NCI-H446 (cell line): ENCODE results near the gene AGTPBP1.
"Not testable (repeated sequence)": the region's sequence is repeated elsewhere in the genome, so short reads cannot be mapped to it uniquely, and the experiment has no call there.

Experiments
- DNase-seq, 2 experiments: peaks; one replicate each; lab custom pipeline; 2025; lab: John Stamatoyannopoulos, UW

AGTPBP1 gene, protein sequence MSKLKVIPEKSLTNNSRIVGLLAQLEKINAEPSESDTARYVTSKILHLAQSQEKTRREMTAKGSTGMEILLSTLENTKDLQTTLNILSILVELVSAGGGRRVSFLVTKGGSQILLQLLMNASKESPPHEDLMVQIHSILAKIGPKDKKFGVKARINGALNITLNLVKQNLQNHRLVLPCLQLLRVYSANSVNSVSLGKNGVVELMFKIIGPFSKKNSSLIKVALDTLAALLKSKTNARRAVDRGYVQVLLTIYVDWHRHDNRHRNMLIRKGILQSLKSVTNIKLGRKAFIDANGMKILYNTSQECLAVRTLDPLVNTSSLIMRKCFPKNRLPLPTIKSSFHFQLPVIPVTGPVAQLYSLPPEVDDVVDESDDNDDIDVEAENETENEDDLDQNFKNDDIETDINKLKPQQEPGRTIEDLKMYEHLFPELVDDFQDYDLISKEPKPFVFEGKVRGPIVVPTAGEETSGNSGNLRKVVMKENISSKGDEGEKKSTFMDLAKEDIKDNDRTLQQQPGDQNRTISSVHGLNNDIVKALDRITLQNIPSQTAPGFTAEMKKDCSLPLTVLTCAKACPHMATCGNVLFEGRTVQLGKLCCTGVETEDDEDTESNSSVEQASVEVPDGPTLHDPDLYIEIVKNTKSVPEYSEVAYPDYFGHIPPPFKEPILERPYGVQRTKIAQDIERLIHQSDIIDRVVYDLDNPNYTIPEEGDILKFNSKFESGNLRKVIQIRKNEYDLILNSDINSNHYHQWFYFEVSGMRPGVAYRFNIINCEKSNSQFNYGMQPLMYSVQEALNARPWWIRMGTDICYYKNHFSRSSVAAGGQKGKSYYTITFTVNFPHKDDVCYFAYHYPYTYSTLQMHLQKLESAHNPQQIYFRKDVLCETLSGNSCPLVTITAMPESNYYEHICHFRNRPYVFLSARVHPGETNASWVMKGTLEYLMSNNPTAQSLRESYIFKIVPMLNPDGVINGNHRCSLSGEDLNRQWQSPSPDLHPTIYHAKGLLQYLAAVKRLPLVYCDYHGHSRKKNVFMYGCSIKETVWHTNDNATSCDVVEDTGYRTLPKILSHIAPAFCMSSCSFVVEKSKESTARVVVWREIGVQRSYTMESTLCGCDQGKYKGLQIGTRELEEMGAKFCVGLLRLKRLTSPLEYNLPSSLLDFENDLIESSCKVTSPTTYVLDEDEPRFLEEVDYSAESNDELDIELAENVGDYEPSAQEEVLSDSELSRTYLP

DNA sequence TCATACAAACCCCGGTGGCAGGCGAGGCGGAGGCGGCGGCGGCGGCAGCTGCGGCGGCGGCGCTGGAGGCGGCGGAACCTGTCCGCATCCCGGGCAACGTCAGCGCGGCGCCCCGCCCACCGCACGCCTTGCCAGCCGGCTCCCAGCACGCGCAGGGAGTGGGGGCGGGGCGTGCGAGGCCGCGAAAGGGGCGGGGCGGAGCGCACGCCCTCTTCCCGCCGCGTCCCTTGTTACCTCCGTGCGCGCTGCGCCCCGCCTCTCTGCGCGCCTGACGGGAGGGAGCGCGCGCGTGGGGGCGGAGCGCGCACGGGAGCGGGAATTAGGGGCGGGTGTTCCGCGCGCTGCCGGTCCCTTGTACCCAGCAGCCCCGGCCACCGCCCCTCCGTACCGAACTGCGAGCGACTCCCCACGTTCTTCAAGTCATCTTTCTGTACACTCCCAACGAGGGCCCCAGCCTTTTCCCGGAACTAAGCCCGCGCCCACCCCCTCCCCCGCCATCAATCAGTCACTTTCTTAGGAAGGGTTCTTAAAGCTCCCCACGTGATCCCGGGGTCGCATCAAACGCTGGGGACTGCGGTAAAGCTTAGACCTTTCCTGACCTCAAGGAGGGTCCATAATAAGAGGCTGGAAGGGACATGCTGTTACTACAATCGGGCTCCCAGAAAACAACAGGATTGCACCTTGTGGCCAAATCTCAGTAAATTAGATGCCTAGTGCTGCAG lies at the start of gene AGTPBP1:
TSS of gene AGTPBP1 (minus strand) at position 80 of the 722 bp plus-strand sequence. CDS start 29,421 bp downstream, outside the sequence.
- peak; percentile 61 to 91 for DNase-seq

DNA sequence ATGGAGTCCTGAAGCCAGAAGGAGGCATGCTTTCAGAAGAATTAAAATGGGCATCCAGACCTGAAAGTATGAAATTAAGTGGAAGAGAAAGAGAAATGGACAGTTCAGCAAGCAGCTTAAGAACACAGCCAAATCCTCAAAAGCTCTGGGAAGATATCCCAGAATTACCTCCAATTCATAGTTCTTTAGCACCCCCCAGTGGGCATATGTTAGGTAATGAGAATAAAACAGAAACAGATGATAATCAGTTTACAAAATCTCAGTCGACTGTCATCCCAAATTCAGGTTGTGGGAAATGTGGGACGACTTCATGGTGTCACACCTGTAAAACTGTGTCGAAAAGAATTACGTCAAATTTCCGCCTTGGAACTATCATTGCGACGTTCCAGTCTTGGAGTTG lies 44.4 kb upstream of the AGTPBP1 start:
- not testable (repeated sequence) for DNase-seq

DNA sequence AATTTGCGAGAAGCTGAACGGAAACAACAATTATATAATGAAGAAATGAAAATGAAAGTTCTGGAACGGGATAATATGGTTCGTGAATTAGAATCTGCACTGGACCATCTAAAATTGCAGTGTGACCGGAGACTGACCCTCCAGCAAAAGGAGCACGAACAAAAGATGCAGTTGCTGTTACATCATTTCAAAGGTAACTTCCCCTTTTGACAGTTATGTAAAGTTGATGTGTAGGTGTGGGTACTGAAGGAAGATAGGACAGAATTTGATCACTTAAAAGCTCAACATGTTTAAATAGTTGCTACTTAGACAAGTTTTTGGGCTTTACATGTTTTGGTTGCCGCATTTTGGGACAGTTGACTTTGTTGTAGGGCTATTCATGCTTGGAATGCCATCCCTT lies 32.1 kb upstream of the AGTPBP1 start:
- not testable (repeated sequence) for DNase-seq

DNA sequence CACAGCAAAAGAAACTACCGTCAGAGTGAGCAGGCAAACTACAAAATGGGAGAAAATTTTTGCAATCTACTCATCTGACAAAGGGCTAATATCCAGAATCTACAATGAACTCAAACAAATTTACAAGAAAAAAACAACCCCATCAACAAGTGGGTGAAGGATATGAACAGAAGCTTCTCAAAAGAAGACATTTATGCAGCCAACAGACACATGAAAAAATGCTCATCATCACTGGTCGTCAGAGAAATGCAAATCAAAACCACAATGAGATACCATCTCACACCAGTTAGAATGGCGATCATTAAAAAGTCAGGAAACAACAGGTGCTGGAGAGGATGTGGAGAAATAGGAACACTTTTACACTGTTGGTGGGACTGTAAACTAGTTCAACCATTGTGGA lies 20.0 kb upstream of the AGTPBP1 start:
- DNase-seq = not testable (repeated sequence)

DNA sequence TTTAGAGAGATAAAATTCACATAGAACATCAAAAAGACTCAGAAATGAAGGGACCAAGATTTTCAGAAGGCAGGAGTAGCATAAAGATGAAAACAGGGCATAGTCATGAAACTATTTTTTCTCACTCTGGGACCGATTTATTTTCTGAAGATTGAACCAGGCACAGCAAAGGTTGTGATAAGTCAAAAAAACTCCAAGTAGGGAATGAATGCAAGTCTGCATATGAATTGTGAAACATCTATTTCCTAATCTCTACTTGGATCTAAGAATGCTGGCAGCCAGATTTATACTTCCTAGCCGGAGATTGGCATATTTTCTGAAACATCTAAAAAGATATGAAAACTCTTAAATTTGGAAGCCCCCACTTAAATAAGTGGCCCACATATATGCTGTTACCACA lies 16.0 kb upstream of the AGTPBP1 start:
- not testable (repeated sequence) for DNase-seq

DNA sequence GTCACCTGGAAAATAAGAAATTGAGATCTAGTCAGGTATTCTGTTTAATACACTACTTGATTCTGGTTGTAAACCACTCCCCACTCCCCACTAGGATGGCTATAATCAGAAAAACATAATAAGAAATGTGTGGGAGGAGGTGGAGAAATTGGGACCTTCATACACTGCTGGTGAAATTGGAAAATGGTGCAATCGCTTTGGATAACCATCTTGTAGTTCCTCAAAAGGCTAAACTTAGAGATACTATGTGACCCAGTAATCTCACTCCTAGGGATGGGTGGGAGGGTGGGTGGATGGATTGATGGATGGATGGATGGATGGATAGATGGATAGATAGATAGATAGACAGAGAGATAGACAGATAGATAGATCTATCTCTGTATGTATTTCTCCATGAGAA lies 14.5 kb upstream of the AGTPBP1 start:
- not testable (repeated sequence) for DNase-seq

DNA sequence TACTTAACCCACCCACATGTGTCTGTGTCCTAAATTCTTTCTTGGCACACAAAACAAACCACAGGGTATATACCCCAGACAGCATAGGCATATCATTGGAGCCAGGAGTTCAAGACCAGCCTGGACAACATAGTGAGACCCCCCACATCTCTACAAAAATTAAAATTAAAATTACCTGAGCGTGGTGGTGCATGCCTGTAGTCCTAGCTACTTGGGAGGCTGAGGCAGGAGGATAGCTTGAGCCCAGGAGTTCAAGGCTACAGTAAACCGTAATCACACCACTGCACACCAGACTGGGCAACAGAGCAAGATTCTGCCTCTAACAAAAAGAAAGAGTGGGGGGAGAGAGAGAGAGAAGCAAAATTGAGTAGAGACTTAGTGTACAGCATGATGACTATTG lies 4.6 kb upstream of the AGTPBP1 start:
- no peak for DNase-seq

DNA sequence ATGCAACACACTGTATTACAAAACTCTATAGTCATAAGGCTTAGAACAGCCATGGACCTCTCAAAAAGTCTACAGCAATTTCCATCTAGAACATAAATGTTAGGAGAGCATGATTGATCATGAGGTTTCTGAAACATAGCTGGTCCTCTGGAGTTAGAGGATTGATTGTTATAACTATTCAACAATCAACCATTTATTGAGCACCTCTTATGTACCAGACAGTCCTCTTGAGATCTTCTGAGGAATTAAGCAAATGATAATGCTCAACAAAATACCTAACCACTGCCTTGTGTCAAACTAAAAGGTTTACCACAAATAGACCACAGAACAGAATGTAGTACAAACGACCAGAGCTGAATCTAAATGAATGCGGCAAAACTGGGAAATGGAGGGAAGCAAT lies 3.4 kb upstream of the AGTPBP1 start:
- no peak for DNase-seq

DNA sequence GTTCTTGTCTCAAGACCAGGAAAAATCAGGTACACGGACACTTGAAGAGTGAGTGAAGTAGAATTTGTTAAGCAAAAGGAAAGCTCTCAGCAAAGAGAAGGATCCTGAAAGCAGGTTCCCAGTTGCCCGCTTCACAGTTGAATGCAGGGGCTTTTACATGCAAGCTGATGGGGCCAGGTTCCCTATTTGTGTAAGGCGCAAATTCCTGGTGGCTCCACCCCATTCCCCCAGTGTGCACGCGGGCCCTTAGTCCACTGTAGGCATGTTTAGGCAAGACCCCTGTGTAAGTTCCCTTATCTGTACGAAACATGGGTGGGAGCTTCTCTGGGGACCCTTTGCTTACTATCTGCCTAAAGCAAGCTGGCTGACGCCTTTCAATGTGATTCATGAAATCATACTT lies 2.7 kb upstream of the AGTPBP1 start:
- no peak for DNase-seq

DNA sequence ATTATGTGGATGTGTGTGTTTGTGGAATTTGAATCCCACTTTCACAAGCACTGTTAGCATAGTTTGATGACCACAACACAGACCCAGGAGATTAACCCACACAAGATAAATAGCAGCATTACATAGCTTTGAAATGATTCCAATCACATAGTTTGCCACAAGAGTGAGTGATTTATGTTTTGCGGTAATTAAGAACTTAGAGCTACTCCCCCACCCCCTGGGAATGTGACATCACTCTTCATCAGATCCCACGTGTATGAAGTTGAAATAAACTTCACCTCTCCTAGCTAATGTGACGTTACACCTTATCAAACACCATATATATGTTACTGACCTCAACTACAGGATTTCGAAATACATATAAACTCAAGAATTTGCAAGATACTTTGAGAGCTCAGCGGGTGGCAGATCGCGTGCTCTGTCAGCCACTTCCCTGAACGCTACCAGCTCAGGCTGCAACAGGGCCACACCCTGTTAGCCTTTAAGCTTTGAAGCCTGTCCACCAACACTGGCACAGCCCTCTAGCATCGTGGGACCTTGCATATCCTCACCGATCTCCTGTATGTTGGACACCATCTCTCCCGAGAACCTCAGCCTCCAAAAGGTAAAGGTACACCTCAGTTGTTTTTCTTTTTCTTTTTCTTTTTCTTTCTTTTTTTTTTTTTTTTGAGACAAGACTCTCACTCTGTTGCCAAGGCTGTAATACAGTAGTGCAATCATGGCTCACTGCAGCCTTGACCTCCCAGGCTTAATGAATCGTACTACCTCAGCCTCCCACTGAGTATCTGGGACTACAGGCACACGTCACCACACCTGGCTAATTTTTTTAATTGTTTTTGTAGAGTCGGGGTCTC lies 1.7 kb upstream of the AGTPBP1 start:
- no peak for DNase-seq

DNA sequence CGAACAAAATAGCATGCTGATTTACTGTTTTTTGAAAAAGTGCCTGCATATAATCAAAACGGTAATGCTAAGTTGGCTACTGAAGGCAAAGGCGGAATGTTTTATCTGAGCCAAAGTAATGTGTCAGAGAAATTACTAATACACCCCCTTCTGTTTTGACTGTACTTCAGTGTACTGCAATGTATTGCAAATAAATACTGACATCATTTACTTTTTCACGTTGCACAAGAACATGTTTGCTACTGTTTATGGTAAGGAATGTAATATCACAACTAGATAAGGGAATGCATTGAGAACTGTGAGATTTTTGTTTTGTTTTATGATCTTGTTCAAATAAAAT lies 813 bp upstream of the AGTPBP1 start:
- no peak for DNase-seq

DNA sequence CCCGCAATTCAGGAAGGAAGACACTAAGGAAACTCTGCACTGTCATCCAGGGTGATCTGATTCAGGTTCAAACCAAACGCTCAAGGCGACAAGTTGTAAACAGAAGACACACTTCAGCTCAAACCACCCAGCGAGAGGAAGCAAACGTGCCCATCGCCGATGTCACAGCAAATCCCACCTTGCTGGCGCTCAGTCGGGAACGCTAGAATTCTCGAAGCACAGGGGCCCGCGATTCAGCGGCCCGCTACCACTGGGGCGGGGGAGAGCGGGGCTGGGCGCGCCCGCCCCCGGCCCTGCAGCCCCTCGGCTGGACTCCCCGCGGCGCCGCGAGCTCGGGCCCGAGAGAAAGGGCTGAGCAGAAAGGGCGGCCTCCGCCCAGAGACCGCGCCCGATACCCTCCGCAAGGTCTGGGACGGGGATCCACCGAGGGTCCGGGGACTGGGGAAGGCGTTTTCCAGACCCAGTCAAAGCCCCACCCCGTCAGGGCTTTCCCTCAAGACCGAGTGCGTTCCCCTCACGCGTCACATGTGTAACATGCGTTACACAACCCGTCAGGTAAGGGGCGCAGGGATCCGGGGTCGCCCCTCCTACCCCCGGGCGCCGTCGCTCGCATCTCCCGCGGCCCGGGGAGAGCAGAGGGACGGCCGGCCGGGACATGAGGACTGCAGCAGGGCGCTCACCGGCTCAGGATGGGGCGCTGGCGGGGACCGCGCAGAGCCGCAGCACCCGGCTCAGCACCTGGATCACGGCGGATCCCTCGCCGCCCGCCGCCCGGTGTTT lies 469 bp downstream of the AGTPBP1 start:
- peak in 1 of 2 experiments; percentile 46 for DNase-seq

DNA sequence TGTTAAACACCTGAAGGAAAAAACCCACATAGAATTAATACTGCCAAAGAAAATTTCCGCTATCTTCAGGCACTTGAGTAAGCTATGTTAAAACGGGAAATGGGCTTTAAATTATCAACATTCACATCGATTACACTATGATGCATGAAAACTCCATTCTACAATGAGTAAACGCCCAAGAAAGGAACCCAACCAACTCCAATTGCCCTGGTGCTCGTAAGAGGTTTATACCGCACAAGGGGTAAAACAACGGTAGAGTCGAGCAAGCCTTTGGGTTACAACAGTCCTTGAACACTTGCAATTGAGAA lies 1.0 kb downstream of the AGTPBP1 start:
- no peak for DNase-seq

DNA sequence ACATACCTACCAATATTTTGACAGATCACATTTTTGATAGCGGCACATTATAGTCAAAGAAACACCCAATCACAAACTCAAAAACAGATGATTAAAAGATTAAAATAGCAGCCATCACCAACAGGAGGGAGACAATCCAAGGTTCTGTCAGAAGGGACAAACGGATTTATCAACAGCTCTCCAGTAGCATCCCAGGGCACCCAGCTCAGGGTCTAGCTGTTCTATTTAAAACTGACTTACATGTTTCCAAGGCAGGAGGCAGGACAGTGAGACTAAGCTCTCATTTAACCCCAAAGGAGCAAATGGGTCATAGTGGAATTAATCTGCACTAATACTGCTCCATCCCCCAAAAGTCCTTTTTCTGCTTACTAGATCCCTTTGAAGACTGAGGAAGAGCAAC lies 3.2 kb downstream of the AGTPBP1 start:
- no peak for DNase-seq

DNA sequence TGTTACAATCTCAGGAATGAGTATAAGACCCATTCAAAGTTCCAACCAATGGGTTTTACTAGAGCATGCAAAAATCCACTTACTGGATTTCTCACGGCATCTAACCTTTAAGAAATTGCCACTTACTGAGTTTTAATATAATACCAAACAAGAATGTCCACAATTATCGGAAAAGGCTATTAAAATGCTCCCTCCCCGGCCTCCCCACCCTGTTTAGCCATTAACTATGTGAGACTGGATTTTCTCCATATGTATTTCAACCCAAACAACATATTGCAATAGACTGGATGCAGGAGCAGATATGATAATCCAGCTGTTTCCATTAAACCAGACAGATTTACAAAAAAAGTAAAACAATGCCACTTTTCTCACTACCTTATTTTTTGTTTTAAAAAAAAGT lies 4.1 kb downstream of the AGTPBP1 start:
- DNase-seq = no peak

DNA sequence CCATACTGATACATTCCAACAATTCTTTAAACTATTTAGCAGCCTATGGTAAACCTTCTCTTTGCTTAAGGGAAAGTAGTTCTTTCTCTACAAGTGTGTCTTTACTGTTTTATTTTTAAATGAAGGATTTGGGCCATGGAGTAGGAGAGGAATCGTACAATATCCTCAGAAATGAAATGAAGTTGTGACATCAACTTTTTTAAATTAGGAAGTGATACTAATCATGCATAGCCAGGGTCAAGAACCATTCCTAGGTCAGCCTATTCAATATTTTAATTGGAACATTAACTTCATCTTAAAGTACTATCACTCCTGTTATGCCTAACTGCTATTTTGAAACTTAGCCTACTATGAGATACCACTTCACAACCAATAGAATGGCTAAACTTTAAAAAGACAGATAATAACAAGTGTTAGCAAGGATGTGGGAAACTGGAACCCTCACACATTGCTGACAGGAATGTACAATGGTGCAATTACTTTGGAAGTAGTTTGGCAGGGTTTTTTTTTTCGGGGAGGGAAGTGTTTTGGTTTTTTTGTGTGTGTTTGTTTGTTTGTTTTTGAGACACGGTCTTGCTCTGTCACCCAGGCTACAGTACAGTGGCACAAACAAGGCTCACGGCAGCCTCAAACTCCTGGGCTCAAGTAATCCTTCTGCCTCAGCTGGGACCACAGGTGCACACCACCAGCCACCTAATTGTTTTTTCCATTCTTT lies 10.7 kb downstream of the AGTPBP1 start:
- DNase-seq = no peak

DNA sequence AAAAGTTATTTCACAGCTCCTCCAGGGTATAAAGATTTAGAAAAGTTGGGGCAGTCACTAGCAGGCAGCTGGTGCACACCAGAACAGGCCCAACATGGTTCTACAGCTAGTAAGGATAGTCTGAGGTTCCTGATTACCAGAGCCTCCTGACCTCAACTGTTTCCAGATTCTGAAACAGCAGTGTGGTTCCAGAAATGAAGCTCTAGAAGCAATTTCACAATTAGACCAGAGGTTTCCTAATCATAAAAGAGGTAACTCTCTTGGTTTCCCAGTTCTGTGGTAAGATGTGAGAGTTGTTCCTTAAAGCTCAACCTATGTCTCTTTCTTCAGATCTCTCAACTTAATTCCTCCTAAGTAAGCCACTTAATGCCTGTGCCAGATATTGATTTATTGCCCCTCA lies 11.9 kb downstream of the AGTPBP1 start:
- no peak for DNase-seq

DNA sequence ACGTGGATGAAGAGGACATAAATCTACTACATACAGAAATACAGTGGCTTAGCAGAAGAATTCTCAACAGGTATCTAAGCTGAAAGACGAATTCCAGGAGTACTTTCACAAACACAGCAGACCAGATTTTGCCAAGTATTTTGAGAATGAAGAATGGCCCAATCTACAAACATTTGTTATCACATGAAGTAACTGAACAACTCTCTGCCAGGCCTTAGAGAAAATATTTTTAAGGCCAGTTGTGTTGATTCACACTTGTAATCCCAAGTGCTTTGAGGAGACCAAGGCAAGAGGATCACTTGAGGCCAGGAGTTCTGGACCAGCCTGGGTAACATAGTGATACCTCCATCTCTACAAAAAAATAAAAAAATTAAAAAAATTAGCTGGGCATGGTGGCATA lies 14.3 kb downstream of the AGTPBP1 start:
- no peak for DNase-seq

DNA sequence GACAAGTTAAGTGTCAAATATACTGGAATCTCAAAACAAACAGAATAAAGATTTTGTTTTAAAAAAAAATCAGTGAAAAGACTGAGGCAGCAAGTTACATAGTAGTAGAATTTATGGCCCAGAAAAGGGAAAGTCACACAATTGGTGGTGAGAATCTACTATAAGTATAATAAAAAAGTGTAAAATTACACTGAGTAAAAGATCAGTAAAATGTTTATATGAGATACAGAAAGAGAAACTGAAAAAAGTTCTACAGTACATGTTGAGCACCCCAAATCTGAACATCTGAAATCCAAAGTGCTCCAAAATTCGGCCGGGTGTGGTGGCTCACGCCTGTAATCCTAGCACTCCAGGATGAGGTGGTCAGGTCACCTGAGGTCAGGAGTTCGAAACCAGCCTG lies 15.0 kb downstream of the AGTPBP1 start:
- DNase-seq = no peak

DNA sequence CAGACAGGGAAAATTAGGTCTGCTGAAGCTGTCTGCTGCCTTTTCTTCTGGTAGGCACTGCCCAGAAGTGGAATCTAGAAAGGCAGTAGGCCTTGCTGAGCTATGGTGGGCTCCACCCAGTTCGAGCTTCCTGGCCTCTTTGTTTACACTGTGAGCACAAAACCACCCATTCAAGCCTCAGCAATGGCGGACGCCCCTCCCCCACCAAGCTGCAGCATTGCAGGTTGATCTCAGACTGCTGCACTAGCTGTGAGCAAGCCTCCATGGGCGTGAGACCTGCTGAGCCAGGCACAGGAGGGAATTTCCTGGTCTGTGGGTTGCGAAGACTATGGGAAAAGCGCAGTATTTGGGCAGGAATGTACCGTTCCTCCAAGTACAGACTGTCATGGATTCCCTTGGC lies 18.5 kb downstream of the AGTPBP1 start:
- DNase-seq = no peak
